ENCODE results near the gene CADM1.
A peak's percentile ranks its signal among the peaks of the same experiment; 100 is the strongest.

- TF ChIP-seq CTCF (IDR thresholded peaks at IDR 0.05 in 8 of 11, conservative IDR thresholded peaks at IDR 0.05 in 3 of 11) (peak in 6 of 11 experiments; percentile 18 to 38 (median 35)), POLR2A (IDR thresholded peaks at IDR 0.05) (no peak)
Observed at GRCh38 chr11:115132436-115133228, 371.6 kb downstream of the CADM1 start.
